GM12865 (cell line): ENCODE measurements around the gene FARP1.

Experiments used
- DNase-seq: peaks from one replicate; pipeline ENCODE4 v3.0.0; 2010; ENCODE audit warnings: low read depth
- H3K4me3 ChIP-seq: 2 replicates; pipeline ENCODE4 v1.5.1; 2011; ENCODE audit warnings: mild to moderate bottlenecking, low read depth, low read length, control low read depth
- TF ChIP-seq, protein P1 (sequence below): IDR thresholded peaks from 2 replicates; pipeline ENCODE4 v1.5.1; 2011; ENCODE audit warnings: low read length, control low read depth, low read depth, inconsistent platforms; ENCODE audit not compliant: insufficient read depth; ENCODE audit errors: missing control alignments

The FARP1 gene

GRCh38 chr13:98504029-98504351 is 361.1 kb downstream of the FARP1 start:
- no peak overlapping the region; the same call in 1 of the 2 replicates for H3K4me3 ChIP-seq
- TF ChIP-seq, protein P1, sequence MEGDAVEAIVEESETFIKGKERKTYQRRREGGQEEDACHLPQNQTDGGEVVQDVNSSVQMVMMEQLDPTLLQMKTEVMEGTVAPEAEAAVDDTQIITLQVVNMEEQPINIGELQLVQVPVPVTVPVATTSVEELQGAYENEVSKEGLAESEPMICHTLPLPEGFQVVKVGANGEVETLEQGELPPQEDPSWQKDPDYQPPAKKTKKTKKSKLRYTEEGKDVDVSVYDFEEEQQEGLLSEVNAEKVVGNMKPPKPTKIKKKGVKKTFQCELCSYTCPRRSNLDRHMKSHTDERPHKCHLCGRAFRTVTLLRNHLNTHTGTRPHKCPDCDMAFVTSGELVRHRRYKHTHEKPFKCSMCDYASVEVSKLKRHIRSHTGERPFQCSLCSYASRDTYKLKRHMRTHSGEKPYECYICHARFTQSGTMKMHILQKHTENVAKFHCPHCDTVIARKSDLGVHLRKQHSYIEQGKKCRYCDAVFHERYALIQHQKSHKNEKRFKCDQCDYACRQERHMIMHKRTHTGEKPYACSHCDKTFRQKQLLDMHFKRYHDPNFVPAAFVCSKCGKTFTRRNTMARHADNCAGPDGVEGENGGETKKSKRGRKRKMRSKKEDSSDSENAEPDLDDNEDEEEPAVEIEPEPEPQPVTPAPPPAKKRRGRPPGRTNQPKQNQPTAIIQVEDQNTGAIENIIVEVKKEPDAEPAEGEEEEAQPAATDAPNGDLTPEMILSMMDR: no peak

GRCh38 chr13:98504371-98504963 is 361.6 kb downstream of the FARP1 start:
- no peak overlapping the region for H3K4me3 ChIP-seq
- DNase-seq: peak; percentile 81
- TF ChIP-seq, protein P1: no peak

More at GRCh38 chr13:98504029-98504351, 361.1 kb downstream of the FARP1 start:
- no peak for DNase-seq
